IMR-90 (cell line): ENCODE results near the gene TBC1D1. TPM values are rescaled to one million over a fixed set of nuclear protein-coding genes. Genes with fewer than 3 reads are reported as not detected.

ENCODE experiments used
- ATAC-seq: fragments of 200-7000 bp; cut with Tn5 transposase; 2 replicates; pipeline ENCODE4 v1.9.1; 2020; ENCODE audit warnings: low read depth, mild to moderate bottlenecking, moderate library complexity
- BruUV-seq: library from RNA; stranded (reverse); fragments of 400-500 nt; replicated peaks from 2 replicates; lab custom pipeline; 2021; lab: Mats Ljungman, UMichigan
- CTCF ChIA-PET: fragments of 300-600 bp; formaldehyde crosslinking; extraction: SDS; loops from one replicate; lab custom pipeline; 2021; ENCODE audit warnings: antibody characterized with exemption; lab: Yijun Ruan, JAX
- POLR2A ChIA-PET: fragments of 300-600 bp; sonication (Branson Sonifier 250); formaldehyde crosslinking; loops from one replicate; lab custom pipeline; 2022; ENCODE audit warnings: antibody characterized with exemption; ENCODE audit not compliant: unreplicated experiment; lab: Charles Lee
- DNase-seq: peaks from one replicate; pipeline ENCODE4 v3.0.0; 2013
- H2AFZ ChIP-seq: replicated peaks from 2 replicates; pipeline ENCODE3; 2013; ENCODE audit warnings: low read length, mild to moderate bottlenecking; ENCODE audit not compliant: poor library complexity
- H2AK5ac ChIP-seq: 2 replicates; pipeline ENCODE4 v1.6.1; 2013; ENCODE audit warnings: low read depth, low read length, inconsistent platforms
- H2AK9ac ChIP-seq: replicated peaks from 2 replicates; pipeline ENCODE3; 2013; ENCODE audit warnings: mild to moderate bottlenecking, low read depth, low read length, moderate library complexity; ENCODE audit not compliant: poor library complexity
- H2BK120ac ChIP-seq: 2 replicates; pipeline ENCODE4 v1.6.1; 2013; ENCODE audit warnings: low read depth, low read length, inconsistent platforms
- H2BK15ac ChIP-seq: 3 replicates; pipeline ENCODE4 v1.6.1; 2013; ENCODE audit warnings: low read depth, low read length, inconsistent platforms
- H2BK20ac ChIP-seq: 2 replicates; pipeline ENCODE4 v1.6.1; 2013; ENCODE audit warnings: low read depth, mild to moderate bottlenecking, inconsistent platforms, low read length, moderate library complexity
- H2BK5ac ChIP-seq: 2 replicates; pipeline ENCODE4 v1.6.1; 2013; ENCODE audit warnings: mild to moderate bottlenecking, low read depth, low read length, inconsistent platforms; ENCODE audit not compliant: poor library complexity, severe bottlenecking
- H3K14ac ChIP-seq: replicated peaks from 2 replicates; pipeline ENCODE4 v1.6.1; 2013; ENCODE audit warnings: low read depth, low read length, inconsistent platforms
- H3K18ac ChIP-seq: 2 replicates; pipeline ENCODE4 v1.6.1; 2013; ENCODE audit warnings: low read depth, low read length, control low read depth
- H3K23ac ChIP-seq: 2 replicates; pipeline ENCODE4 v1.6.1; 2013; ENCODE audit warnings: low read depth, low read length, inconsistent platforms
- H3K27ac ChIP-seq: 2 replicates; pipeline ENCODE4 v1.5.1; 2013; ENCODE audit warnings: mild to moderate bottlenecking, control low read depth, low read length; ENCODE audit not compliant: insufficient read depth
- H3K27me3 ChIP-seq: 2 replicates; pipeline ENCODE4 v1.6.1; 2013; ENCODE audit warnings: low read length; ENCODE audit not compliant: control insufficient read depth, insufficient read depth
- H3K36me3 ChIP-seq: 2 replicates; pipeline ENCODE4 v1.6.1; 2013; ENCODE audit warnings: low read length, mixed read lengths; ENCODE audit not compliant: control insufficient read depth, insufficient read depth
- H3K4ac ChIP-seq: 2 replicates; pipeline ENCODE4 v1.6.1; 2013; ENCODE audit warnings: low read depth, low read length, inconsistent platforms
- H3K4me1 ChIP-seq: 2 replicates; pipeline ENCODE4 v1.6.1; 2013; ENCODE audit warnings: low read length, mixed read lengths; ENCODE audit not compliant: control insufficient read depth, insufficient read depth
- H3K4me2 ChIP-seq: 2 replicates; pipeline ENCODE4 v1.6.1; 2013; ENCODE audit warnings: low read depth, mild to moderate bottlenecking, control low read depth, low read length, moderate library complexity
- H3K4me3 ChIP-seq: 2 replicates; pipeline ENCODE4 v1.5.1; 2013; ENCODE audit warnings: low read depth, mild to moderate bottlenecking, control low read depth, low read length, moderate library complexity; ENCODE audit not compliant: insufficient read depth
- H3K56ac ChIP-seq: 2 replicates; pipeline ENCODE4 v1.6.1; 2013; ENCODE audit warnings: low read length, inconsistent platforms; ENCODE audit not compliant: insufficient read depth; ENCODE audit errors: extremely low read depth
- H3K79me1 ChIP-seq, 2 experiments: 2 replicates each; pipeline ENCODE4 v1.6.1; 2013; ENCODE audit warnings: low read length in 2 of 2, inconsistent platforms in 1 of 2, low read depth in 1 of 2
- H3K9ac ChIP-seq: 2 replicates; pipeline ENCODE4 v1.6.1; 2013; ENCODE audit warnings: low read depth, low read length, control low read depth
- H3K9me1 ChIP-seq: 2 replicates; pipeline ENCODE4 v1.6.1; 2013; ENCODE audit warnings: low read length, inconsistent platforms; ENCODE audit not compliant: insufficient read depth
- H3K9me3 ChIP-seq: 2 replicates; pipeline ENCODE4 v1.6.1; 2013; ENCODE audit warnings: low read length; ENCODE audit not compliant: control insufficient read depth, insufficient read depth
- H4K20me1 ChIP-seq: 2 replicates; pipeline ENCODE4 v1.6.1; 2013; ENCODE audit warnings: low read length, inconsistent platforms; ENCODE audit not compliant: insufficient read depth
- H4K5ac ChIP-seq: 2 replicates; pipeline ENCODE4 v1.6.1; 2013; ENCODE audit warnings: mild to moderate bottlenecking, low read depth, low read length, control low read depth
- H4K8ac ChIP-seq, 2 experiments: 2 replicates each; pipeline ENCODE4 v1.6.1; 2013; ENCODE audit warnings: low read depth in 2 of 2, low read length in 2 of 2, control low read depth in 1 of 2, inconsistent platforms in 1 of 2
- H4K91ac ChIP-seq: 2 replicates; pipeline ENCODE4 v1.6.1; 2013; ENCODE audit warnings: low read depth, low read length, inconsistent platforms; ENCODE audit not compliant: insufficient read depth
- BHLHE40 ChIP-seq: fragments of 150-350 bp; IDR thresholded peaks from 2 replicates; pipeline ENCODE4 v1.6.1; 2016; ENCODE audit warnings: mild to moderate bottlenecking, low read depth, low read length
- CEBPB ChIP-seq: IDR thresholded peaks from 2 replicates; pipeline ENCODE4 v1.6.1; 2012; ENCODE audit warnings: low read depth, low read length, improper control_type of control experiment
- CHD1 ChIP-seq: IDR thresholded peaks from 2 replicates; pipeline ENCODE4 v1.6.1; 2012; ENCODE audit warnings: low read depth, low read length, improper control_type of control experiment
- FOS ChIP-seq: fragments of 150-350 bp; IDR thresholded peaks from 2 replicates; pipeline ENCODE4 v1.6.1; 2016; ENCODE audit warnings: low read depth, low read length
- MAFK ChIP-seq: IDR thresholded peaks from 2 replicates; pipeline ENCODE4 v1.6.1; 2012; ENCODE audit warnings: low read depth, low read length, improper control_type of control experiment
- MAZ ChIP-seq: IDR thresholded peaks from 2 replicates; pipeline ENCODE4 v1.6.1; 2012; ENCODE audit warnings: low read depth, mild to moderate bottlenecking, low read length, improper control_type of control experiment, moderate library complexity, borderline replicate concordance
- MXI1 ChIP-seq: IDR thresholded peaks from 2 replicates; pipeline ENCODE4 v1.6.1; 2012; ENCODE audit warnings: low read depth, mild to moderate bottlenecking, low read length, moderate library complexity, borderline replicate concordance
- NFE2L2 ChIP-seq: fragments of 150-350 bp; IDR thresholded peaks from 2 replicates; pipeline ENCODE4 v1.6.1; 2016; ENCODE audit warnings: low read depth, mild to moderate bottlenecking, low read length
- POLR2A ChIP-seq: IDR thresholded peaks from 2 replicates; pipeline ENCODE4 v1.6.1; 2012; ENCODE audit warnings: mild to moderate bottlenecking, low read depth, low read length
- RAD21 ChIP-seq: IDR thresholded peaks from 2 replicates; pipeline ENCODE4 v1.6.1; 2012; ENCODE audit warnings: low read length, improper control_type of control experiment
- RCOR1 ChIP-seq: IDR thresholded peaks from 2 replicates; pipeline ENCODE4 v1.6.1; 2012; ENCODE audit warnings: mild to moderate bottlenecking, low read length, improper control_type of control experiment; ENCODE audit not compliant: insufficient replicate concordance
- RFX5 ChIP-seq: IDR thresholded peaks from 2 replicates; pipeline ENCODE4 v1.8.0; 2012; ENCODE audit warnings: low read depth, mild to moderate bottlenecking, low read length, moderate library complexity
- SMC3 ChIP-seq: fragments of 150-350 bp; IDR thresholded peaks from 2 replicates; pipeline ENCODE4 v1.6.1; 2016; ENCODE audit warnings: low read depth, mild to moderate bottlenecking, antibody characterized with exemption, low read length, moderate library complexity
- USF2 ChIP-seq: fragments of 150-350 bp; IDR thresholded peaks from 2 replicates; pipeline ENCODE4 v1.6.1; 2017; ENCODE audit warnings: mild to moderate bottlenecking, antibody characterized with exemption, low read length, low read depth
- WGBS, 2 experiments: methylation state at CpG; one replicate each; pipeline versions ENCODE4 v1.1.5 to v1.1.7; 2013; ENCODE audit warnings: missing lambda C conversion rate in 2 of 2; ENCODE audit not compliant: insufficient read length in 1 of 2; ENCODE audit errors: extremely low coverage in 2 of 2; 5-methylcytosine and 5-hydroxymethylcytosine counted together
- dilution Hi-C: fragments of 300-500 bp; cut with HindIII; formaldehyde crosslinking; loops from one replicate; pipeline ENCODE4 v1.14.3; 2018; ENCODE audit warnings: low sequenced_read_pairs; ENCODE audit not compliant: unreplicated experiment
- in situ Hi-C: fragments of 300-500 bp; cut with MboI; formaldehyde crosslinking; loops from 3 replicates; pipeline ENCODE4 v1.14.3; 2019; ENCODE audit warnings: low sequenced_read_pairs, inconsistent platforms, mixed read lengths
- intact Hi-C: fragments of 100-400 bp; cut with micrococcal nuclease; formaldehyde crosslinking; loops from 2 replicates; pipeline ENCODE4 v1.10.0; 2022
- polyA plus RNA-seq, 3 experiments: library from polyadenylated mRNA; depleted of rRNA; stranded (reverse); fragments of >200 nt; gene quantifications; 2 replicates each; pipeline ENCODE4 v1.2.3, GENCODE V29; 2012; ENCODE audit warnings: low replicate concordance in 1 of 3
- total RNA-seq: library from RNA; depleted of rRNA; stranded (reverse); fragments of >200 nt; gene quantifications from 2 replicates; pipeline ENCODE4 v1.2.3, GENCODE V29; 2012
- TF ChIP-seq, protein P1 (sequence below): fragments of 150-350 bp; IDR thresholded peaks from 2 replicates; pipeline ENCODE4 v1.6.1; 2016; ENCODE audit warnings: low read depth, mild to moderate bottlenecking, low read length, moderate library complexity, borderline replicate concordance
- TF ChIP-seq, protein P2 (sequence below): conservative IDR thresholded peaks from 2 replicates; pipeline ENCODE4 v1.5.1; 2012; ENCODE audit warnings: mild to moderate bottlenecking, low read depth, low read length, improper control_type of control experiment

The TBC1D1 gene
- total and polyA plus RNA-seq, 2 of the 4 experiments (the other 2 are of a cell fraction) = 42.4 to 104 TPM

DNA sequence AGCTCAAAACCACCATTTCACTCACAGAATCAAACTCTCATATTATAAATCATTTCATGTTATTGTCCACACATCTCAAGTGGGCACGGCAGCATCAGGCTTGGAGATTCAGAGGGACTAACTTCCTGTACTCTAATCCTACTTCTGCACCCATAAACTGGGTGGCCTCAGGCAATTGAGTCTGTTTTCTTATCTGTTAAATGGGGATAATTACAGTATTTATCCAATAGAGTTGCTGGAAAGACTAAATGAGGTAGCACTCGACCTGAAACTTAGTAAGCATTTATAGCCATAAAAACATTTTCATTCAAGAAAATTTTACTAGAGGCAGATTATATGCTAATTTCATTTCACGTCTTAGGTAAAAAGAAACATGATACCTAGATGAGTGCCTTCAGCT is 13.0 kb downstream of the TBC1D1 start:
- no peak overlapping the region for H2AK5ac ChIP-seq
- H4K8ac ChIP-seq = no peak overlapping the region
- no peaks in the 10 kb centered on the region for H3K9me3 ChIP-seq
- H3K27ac ChIP-seq = no peak overlapping the region
- no peak for ATAC-seq
- intact Hi-C loops = no loop called here
- in situ Hi-C loops = no loop called here
- peaks cover 33% of the 10 kb centered on the region for H3K27me3 ChIP-seq
- CTCF ChIA-PET = no interaction called here
- H4K20me1 ChIP-seq = no peaks in the 10 kb centered on the region
- H3K4ac ChIP-seq = no peak overlapping the region
- BruUV-seq = no TSS peak
- H3K4me2 ChIP-seq = no peak overlapping the region
- no peaks in the 10 kb centered on the region for H3K36me3 ChIP-seq
- no peak overlapping the region for H2BK5ac ChIP-seq
- no peaks in the 10 kb centered on the region for H3K4me1 ChIP-seq
- dilution Hi-C loops = no loop called here
- H3K23ac ChIP-seq = no peak overlapping the region
- no peak overlapping the region for H3K4me3 ChIP-seq
- H3K56ac ChIP-seq = no peak overlapping the region
- TF ChIP-seq MXI1 = no peak
- TF ChIP-seq RCOR1 = no peak
- no peak for TF ChIP-seq POLR2A
- no peak for TF ChIP-seq CHD1
- no peak for TF ChIP-seq RFX5
- TF ChIP-seq, protein P1, sequence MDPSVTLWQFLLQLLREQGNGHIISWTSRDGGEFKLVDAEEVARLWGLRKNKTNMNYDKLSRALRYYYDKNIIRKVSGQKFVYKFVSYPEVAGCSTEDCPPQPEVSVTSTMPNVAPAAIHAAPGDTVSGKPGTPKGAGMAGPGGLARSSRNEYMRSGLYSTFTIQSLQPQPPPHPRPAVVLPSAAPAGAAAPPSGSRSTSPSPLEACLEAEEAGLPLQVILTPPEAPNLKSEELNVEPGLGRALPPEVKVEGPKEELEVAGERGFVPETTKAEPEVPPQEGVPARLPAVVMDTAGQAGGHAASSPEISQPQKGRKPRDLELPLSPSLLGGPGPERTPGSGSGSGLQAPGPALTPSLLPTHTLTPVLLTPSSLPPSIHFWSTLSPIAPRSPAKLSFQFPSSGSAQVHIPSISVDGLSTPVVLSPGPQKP = no peak
- no peak for TF ChIP-seq MAFK
- no peak for TF ChIP-seq MAZ
- no peak for TF ChIP-seq SMC3
- no peak for TF ChIP-seq BHLHE40
- TF ChIP-seq, protein P2, sequence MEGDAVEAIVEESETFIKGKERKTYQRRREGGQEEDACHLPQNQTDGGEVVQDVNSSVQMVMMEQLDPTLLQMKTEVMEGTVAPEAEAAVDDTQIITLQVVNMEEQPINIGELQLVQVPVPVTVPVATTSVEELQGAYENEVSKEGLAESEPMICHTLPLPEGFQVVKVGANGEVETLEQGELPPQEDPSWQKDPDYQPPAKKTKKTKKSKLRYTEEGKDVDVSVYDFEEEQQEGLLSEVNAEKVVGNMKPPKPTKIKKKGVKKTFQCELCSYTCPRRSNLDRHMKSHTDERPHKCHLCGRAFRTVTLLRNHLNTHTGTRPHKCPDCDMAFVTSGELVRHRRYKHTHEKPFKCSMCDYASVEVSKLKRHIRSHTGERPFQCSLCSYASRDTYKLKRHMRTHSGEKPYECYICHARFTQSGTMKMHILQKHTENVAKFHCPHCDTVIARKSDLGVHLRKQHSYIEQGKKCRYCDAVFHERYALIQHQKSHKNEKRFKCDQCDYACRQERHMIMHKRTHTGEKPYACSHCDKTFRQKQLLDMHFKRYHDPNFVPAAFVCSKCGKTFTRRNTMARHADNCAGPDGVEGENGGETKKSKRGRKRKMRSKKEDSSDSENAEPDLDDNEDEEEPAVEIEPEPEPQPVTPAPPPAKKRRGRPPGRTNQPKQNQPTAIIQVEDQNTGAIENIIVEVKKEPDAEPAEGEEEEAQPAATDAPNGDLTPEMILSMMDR = no peak
- no peak for TF ChIP-seq RAD21
- TF ChIP-seq CEBPB = no peak
- no peak for TF ChIP-seq FOS
- TF ChIP-seq NFE2L2 = no peak
- TF ChIP-seq USF2 = no peak
- no CpG with 5 or more reads among the region's 3 CpGs for WGBS, 2 experiments
- no peaks in the 10 kb centered on the region for H3K9me1 ChIP-seq
- H2BK15ac ChIP-seq = no peak overlapping the region
- no peaks in the 10 kb centered on the region for H3K79me1 ChIP-seq
- no peak overlapping the region for H2AFZ ChIP-seq
- no peak overlapping the region for H2BK120ac ChIP-seq
- DNase-seq = no peak
- no peak overlapping the region for H3K9ac ChIP-seq
- H4K5ac ChIP-seq = no peak overlapping the region
- POLR2A ChIA-PET = no interaction called here
- no peak overlapping the region for H4K91ac ChIP-seq
- H3K18ac ChIP-seq = no peak overlapping the region
- H2BK20ac ChIP-seq = no peak overlapping the region
- no peak overlapping the region for H3K14ac ChIP-seq
- no peak overlapping the region for H2AK9ac ChIP-seq
